RPMI7951 (cell line): Measurements from ENCODE around the gene FOXB2. TPM values are rescaled to one million over a fixed set of nuclear protein-coding genes. Genes with fewer than 3 reads are reported as not detected.
"Not testable (repeated sequence)": the region's sequence is repeated elsewhere in the genome, so short reads cannot be mapped to it uniquely, and the experiment has no call there.

Source experiments
- DNase-seq: peaks from one replicate; pipeline ENCODE4 v3.0.0-alpha.2; 2012; ENCODE audit warnings: low read depth
- total RNA-seq: library from RNA; depleted of rRNA; stranded (reverse); fragments of >200 nt; shearing (Covaris generic); gene quantifications from 2 replicates; pipeline ENCODE4 v1.2.3, GENCODE V29; 2014; rRNA removed

Gene FOXB2
- not detected in 2 replicates for total RNA-seq

DNA sequence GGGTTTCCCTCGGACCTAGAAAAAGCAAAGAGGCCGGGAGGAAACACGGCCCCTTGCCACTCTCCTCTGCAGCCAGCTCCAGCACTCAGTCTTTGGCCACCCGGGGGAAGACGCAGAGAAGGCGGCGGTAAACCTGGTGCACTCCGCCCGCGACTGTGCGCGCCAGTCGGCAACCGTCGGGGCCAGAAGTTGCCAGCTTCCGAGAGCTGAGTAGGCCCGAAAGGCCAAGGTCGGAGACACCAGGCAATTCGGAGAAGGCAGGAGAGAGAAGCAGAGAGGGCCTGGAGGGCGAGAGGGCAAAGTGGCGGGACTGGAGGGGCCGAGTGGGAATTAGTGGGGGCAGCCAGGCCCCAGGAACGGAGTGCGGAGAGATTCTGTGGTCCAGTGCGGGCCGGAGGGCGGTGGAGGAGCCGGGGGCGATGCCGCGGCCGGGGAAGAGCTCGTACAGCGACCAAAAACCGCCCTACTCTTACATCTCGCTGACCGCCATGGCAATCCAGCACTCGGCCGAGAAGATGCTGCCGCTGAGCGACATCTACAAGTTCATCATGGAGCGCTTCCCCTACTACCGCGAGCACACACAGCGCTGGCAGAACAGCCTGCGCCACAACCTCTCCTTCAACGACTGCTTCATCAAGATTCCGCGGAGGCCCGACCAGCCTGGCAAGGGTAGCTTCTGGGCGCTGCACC lies at the start of gene FOXB2:
Gene FOXB2 (plus strand): TSS at position 420 of the 690 bp plus-strand sequence. CDS start 0 bp downstream, at position 420.
- no peak for DNase-seq

DNA sequence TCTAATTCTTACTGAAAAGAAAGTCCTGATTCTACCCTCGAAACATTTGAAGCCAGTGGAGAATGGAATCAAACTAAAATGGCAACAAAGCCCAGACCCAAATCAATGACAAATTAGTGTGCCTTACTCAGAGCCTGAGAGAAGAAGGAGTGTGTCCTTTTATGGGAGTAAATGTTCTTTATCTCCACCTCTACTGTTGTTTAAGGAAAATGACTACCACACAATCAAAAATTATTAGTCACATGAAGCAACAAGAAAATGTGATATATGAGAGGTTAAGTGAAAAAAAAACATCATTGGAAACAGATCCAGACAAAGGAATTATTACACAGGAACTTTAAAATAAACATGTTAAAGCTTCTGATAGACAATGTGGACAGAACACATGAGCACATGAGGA lies 49.7 kb upstream of the FOXB2 start:
- no peak for DNase-seq

DNA sequence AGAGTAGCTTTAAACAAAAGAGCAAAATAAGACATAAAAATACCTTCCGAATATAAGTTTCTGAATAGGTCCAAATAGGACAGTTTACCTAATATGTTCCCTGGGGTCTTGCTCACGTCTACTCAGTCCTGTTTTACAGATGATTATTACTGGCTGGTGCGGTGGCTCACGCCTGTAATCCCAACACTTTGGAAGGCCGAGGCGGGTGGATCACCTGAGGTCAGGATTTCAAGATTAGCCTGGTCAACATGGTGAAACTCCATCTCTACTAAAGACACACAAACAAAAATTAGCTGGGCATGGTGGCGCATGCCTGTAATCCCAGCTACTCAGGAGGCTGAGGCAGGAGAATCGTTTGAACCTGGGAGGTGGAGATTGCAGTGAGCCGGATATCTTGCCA lies 40.6 kb upstream of the FOXB2 start:
- not testable (repeated sequence) for DNase-seq

DNA sequence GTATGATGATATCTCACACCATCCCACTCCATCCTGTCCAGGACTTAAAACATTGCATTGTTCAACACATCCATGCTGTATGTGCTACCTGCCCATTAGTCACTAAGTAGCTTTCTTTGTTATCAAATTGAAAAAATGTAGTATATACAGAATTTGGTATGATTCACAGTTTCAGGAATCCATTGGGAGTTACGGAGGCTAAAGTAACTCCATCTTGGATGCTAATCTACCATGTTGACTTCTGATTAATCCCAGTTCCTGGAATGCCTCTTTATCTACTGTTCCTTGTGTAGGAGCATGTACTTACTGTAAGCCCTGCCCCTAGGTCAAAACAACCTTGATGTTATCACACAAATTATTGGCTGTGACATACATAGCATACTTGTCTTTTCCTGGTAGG lies 38.9 kb upstream of the FOXB2 start:
- DNase-seq, result no peak

DNA sequence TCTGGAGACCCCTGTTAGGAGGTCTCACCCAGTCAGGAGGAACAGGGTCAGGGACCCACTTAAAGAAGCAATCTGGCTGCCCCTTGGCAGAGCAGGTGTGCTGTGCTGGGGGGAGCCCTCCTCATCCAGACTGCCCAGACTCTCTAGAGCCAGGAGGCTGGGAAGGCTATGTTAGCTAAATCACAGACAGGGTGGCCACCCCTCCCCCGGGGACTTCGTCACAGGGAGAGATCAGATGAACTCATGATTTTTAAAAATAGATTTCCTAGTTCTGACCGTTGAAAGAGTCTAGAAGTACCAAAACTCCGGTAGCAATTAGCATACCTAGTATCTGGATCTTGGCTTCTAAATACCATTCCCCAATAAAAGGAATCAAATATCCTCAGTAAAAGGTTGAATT lies 35.0 kb upstream of the FOXB2 start:
- no peak for DNase-seq

DNA sequence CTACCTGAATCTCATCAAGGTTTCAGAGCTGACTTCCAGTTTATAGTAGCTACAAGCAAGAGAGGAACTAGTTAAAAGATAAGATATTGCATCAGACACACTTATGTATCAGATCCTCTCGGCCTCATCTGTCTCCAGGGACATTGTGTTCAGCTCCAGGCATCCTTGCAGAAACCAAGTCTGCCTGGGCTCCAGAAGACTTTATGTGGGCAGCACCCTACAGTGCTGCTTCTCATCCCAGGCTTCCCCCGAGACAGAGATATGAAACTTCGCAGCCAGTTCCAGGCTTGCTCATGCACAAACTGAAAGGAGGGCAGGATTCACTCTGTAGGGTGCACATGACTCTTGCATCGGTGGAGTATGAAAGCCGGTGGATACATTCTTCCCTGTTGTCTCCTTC lies 33.9 kb upstream of the FOXB2 start:
- no peak for DNase-seq

DNA sequence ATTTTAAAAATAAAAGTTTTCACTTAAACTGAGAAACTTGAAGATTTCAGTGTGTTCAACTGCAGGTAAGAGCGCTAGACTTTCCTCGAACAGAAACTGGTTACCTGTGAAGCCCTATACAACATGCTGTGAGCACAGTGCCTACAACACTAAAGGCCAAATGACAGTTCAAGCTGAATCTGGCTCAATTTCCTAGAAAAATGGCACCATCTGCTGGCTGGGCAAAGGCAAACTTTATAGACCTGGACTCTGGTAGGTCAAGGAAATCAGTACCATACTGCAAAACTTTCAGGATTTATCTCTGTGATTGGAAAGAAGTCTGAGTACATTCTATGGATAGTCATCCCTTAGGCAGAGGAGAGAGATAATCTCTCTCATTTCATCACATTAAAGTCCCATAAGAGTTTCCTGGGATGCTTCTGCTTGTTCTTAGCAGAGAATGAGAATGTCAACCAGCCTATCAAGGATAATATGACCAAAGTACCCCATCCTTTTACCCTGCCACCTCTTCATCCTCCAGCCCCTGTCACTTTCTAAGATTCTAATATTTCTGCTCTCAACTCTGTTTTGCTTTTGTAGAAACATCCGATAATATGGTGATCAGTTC lies 31.8 kb upstream of the FOXB2 start:
- peak; percentile 24 for DNase-seq

DNA sequence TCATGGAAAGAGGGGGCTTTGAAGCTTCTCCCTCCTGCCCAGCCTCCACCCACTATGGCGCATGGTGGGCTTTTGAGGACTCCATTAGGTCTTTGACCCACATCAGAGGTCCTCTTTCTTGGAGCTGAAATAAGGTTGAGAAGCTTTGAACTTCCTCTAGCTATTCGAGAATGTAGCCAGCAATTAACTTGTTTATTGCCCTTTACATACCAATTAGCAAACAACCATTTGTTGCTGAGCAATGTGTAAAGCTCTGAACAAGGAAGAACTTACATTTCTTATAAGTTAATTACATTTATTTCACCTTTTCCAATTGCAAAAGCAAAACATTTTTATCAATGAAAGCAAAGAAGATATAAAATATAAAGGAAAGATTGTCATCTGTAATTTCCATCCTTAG lies 30.5 kb upstream of the FOXB2 start:
- DNase-seq, result no peak

DNA sequence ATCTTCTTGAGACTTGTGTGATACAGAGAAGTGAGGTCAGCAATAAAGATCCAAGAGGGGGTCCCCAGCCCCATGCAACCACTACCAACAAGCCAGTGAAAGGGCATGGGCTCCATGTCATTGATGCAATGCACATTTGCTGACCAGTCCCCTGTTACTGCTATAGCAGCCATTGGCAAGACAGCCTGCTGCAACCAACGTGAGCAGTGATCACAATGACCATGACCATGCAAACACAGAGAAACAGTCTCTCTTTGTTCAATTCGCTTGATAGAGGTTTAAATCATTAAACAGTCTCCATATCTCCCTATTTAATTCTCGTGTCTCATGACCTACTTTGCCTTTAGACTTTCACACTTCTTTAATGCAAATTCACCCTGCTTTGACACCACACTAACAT lies 30.0 kb upstream of the FOXB2 start:
- DNase-seq, result no peak

DNA sequence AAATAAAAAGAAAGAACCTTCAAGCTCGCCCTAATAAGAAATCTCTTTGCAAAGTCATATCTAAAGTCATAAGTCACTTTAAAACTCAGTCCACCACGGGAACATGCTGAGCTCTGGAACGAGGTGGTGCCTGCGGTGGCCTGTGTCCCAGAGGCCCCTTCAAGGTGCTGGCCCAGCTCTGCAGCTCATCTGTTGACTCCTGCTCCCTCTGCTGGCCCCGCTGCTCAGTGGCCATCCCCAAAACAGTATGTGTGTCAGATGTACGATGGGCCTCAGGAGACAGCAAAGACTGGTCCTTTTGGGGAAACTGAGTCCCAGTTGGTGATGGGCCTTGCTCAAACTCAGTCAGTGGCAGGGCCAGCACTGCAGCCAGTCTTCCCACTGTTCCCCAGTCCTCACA lies 22.8 kb upstream of the FOXB2 start:
- DNase-seq, result peak; percentile 23

DNA sequence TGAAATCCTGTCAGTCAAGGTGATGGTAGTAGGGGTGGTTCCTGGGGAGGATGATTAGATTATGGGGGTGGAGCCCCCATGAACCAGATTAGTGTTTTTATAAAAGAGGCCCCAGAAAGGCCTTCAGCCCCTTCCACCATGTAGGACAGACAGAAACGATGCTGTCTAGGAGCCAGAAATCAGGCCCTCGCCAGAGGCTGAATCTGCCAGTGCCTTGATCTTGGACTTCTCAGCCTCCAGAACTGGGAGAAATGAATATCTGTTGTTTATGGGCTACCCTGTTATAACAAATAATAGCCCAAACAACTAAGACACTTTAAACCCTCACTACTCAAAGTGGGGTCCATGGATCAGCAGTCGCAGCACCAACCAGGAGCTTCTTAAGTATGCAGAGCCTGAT lies 20.2 kb upstream of the FOXB2 start:
- no peak for DNase-seq

DNA sequence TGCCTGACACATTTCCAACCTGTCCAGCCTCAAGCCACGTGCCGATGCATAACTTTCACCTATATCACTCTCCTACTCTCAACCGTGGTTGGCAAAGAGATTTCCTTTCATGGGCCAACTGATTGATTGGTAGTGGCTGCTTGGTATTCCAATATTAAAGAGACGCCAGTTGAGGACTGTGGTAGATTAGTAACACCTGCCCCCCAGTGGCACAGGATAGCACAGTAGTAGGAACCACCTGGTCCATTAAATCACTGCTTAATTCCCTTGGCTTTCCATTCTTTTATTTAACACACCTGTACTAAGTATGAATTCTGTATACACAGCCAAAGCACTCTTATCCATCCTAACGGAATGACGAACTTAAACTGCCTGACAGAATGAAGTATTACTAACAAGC lies 19.1 kb upstream of the FOXB2 start:
- no peak for DNase-seq

DNA sequence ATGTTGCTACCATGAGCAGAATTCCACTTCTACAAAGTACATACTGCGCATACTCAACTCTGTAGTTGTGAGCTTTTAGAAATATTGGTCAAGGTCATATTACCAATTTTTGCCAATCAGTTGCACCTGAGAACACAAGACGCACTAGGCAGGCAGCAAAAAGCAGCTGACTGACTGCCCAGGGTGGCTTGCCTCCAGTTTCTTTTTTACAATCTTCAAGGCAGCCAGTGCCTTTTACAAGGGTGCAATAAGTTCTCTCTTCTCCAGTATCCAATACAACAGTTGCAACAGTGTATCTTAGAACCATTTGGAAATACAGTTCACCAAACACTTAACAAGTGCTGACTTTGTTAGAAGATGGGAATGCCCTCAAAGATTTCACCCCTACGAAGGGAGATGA lies 16.1 kb upstream of the FOXB2 start:
- no peak for DNase-seq

DNA sequence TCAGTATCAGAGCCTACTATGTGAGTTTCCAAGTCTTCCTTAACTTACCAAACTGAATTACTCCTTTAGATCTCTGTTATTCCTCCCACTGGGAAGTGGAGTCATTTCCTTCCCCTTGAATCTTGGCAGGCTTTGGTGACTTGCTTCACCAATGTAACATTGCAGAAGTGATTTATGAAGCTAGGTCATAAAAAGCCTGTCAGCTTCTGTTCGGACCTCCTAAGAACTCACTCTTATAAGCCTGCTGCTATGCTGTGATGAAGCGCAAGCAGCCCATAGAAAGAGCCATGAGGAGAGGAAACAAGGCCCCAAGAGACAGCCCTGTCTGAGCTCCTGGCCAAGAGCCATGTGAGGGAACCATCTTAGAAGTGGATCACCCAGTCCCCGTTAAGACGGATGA lies 14.2 kb upstream of the FOXB2 start:
- DNase-seq, result no peak

DNA sequence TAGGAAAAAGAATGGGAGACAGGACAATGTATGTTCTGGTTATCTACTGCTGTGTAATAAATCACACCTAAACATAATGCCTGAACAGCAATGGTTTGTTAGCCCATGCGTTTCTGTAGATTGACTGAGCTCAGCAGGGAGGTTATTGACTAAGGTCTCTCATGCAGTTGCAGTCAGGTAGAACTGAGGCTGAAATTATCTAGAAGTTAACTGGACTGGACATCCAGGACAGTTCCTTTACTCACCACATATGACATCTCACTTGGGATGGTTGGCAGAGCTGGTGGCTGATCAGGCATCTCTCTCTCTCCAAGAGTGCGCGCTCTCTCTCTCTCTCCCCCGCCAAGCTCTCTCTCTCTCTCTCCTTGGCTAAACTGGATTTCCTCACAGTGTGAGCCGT lies 8.9 kb upstream of the FOXB2 start:
- no peak for DNase-seq

DNA sequence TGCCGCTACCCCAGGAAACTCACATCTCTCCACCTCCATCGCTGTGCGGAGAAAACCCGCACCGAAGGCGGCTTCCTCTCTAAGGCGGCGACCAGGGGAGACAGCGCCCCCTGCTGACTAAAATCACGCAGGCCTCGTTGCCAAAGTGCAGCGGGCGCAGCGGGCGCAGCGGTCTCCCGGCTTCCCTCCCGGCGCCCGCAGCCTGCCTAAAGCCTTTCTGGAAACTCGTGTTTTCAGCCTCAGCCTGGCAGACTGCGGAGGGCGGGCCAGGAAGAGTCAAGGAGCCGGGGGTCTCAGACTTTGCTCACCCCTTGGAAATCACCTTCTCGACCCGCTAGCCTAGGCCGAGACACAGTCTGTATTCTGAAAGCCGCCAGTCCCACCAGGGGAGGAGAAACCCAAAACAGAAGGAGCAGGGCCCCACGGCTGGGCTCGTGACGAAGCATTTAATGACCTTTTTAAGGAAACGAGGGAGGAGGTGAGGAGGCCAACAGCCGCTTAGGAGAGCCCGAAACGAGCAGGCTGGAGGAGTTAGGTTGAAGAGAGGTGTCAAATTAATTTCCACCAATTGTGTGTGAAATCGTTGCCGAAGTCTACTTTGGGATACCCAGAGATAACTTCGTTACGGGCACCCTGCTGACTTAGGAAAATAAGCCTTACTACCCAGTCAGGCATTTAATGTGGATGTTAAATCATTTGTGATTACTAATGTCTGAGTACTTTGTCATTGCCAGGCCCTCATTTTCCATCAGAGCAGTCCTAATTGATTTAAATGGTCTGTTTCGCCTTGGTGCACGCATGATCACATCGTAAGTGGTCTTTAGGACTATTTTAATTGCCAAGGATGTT lies 7.3 kb upstream of the FOXB2 start:
- DNase-seq, result peak; percentile 5

DNA sequence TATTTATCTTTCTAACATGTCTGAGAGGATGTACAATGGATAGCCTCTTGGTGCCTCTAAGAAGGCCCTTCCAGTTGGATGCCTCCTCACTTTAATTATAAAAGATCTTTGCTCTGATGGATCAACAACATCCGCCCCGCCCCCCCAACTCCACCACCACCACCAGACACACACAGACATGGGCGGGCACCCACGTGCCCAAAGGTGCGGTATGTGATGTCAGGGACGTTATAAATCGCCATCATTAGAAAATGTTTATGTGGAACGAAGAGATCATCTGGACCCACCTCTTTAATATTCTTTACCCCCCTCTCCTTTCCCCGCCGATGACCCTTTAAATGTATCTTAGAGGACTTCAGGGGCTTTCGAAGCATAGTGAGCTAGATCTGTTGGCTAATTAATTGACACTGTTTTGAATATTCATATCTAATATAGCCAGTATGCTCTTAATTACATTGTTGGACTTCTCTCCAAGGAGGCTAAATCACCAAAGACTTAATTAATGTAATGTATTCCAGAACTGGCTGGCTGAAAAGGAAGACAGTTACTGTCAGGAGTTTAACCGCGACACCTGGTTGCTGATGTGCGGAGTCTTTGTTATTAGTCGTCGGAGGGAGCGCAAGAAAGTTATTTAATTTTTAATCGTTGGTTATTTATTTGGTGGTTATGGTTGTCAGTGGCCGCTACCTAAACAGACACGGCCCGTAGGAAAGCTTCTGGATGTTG lies 6.1 kb upstream of the FOXB2 start:
- DNase-seq, result no peak

DNA sequence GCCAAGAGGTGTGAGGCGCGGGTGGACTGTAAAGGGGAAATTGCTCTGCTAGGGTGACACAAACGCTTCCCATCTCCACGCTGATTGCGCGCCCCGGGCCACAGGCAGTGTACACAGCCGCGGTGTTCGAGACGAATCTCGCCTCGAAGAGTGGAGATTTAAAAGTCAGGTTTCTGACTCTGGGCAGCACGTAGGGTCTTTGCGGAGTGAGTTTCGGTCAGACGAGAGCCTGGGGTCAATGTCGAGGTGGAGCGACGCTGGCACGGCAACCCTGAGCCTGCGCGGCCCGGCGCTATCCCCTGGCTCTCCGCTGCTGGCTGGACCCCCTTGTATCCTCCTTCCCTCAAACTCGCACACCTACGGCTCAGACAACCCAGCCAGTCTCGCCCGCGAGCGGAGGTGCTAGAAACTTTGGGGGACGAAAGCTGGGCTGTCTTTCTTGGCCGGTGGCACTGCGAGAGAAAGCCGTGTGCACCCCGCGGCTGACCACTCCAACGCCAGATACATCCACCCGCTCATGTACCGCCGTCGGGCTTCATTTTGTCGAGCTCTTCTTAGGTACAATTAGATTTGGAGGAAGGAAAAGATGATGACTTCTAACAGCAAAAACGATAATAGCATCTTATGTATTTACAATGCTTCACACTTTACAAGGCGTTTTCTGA lies 5.4 kb upstream of the FOXB2 start:
- DNase-seq, result no peak

DNA sequence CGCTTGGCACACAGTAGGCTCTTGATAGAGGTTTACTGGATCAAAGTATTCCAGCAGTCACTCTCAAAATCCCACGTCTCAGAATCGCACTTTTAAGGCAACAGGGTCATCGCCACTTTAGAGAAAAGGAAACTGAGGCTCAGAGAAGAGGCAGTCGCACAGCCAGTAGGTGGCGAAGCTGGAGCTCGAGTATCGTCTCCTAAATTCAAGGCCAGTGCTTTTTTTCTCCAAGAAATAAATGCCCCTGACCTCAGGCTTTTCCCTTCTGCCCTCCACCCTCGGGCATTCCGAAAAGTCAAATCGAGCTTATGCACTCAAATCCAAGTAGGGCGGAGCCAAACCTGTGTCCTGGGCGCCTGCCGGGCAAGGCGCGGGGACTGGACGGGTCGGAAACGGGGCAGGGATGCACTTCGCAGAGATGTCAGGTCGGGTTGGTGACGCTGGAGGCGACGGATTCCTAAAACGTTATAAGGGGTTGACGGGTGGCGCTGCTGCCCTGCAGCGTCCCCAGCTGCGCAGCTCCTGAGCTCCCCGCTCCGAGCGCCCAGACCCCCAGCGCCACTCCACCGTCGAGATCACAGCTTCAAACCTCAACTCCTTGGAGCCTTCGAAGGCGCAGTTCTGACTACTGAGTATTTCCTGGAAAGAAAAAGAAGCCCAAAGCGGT lies 4.7 kb upstream of the FOXB2 start:
- DNase-seq, result no peak

DNA sequence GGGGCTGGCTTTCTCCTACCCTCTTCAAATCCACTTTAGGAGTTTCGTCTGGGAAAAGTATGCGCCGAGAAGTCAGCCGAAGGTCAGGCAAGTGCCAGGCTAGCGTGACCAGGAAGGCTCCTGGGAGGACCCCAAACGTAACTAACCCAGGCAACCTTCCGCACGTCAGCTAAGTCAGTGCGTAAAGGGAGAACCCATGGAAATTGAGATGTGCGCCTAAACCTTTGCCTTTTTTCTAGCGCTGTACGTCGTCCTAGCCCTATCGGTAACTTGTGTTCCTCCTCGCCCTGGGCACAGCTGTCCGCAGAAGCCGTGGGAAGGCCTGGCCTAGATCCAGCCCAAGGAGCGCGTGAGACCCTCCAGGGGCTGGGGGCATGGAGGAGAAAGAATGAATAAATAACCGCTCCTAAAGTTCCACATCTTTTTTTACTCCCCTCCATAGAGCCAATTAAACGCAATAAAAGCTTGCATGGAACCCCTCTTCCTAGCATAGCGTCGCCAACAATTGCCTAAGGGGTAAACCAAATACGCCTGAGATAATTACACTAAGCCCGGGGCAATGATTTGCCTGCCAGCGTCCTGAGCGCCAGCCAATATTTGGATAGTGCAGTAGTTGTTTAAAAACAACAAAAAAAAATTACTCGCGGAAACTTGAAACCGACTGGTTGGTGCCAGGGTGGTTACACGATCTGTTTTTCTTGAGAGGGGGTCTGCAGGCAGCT lies 4.0 kb upstream of the FOXB2 start:
- no peak for DNase-seq
